H9 (cell line): ENCODE measurements around the gene SYNGR4. TPM values are rescaled to one million over a fixed set of nuclear protein-coding genes. Genes with fewer than 3 reads are reported as not detected.

ENCODE experiments used
- DNase-seq: peaks from one replicate; pipeline ENCODE4 v3.0.0-alpha.2; 2017
- H2AFZ ChIP-seq: one replicate; pipeline ENCODE4 v1.6.1; 2013; ENCODE audit warnings: mild to moderate bottlenecking, low read length, control low read depth, moderate library complexity
- H2AK5ac ChIP-seq: 2 replicates; pipeline ENCODE4 v1.6.1; 2013; ENCODE audit warnings: low read length, control low read depth, mixed read lengths; ENCODE audit not compliant: insufficient read length
- H2BK120ac ChIP-seq: one replicate; pipeline ENCODE4 v1.6.1; 2013; ENCODE audit warnings: low read depth, mild to moderate bottlenecking, low read length, control low read depth, inconsistent platforms; ENCODE audit not compliant: poor library complexity, severe bottlenecking
- H2BK12ac ChIP-seq: 2 replicates; pipeline ENCODE4 v1.6.1; 2013; ENCODE audit warnings: low read length, control low read depth, mixed read lengths, low read depth; ENCODE audit not compliant: insufficient read length
- H2BK15ac ChIP-seq: 2 replicates; pipeline ENCODE4 v1.6.1; 2013; ENCODE audit warnings: low read depth, low read length, control low read depth
- H2BK20ac ChIP-seq: one replicate; pipeline ENCODE4 v1.6.1; 2013; ENCODE audit warnings: low read depth, mild to moderate bottlenecking, low read length, control low read depth, inconsistent platforms; ENCODE audit not compliant: poor library complexity, severe bottlenecking
- H2BK5ac ChIP-seq: 2 replicates; pipeline ENCODE4 v1.6.1; 2013; ENCODE audit warnings: low read length, control low read depth, mixed read lengths; ENCODE audit not compliant: insufficient read length
- H3K14ac ChIP-seq: 2 replicates; pipeline ENCODE4 v1.6.1; 2013; ENCODE audit warnings: low read length, control low read depth; ENCODE audit not compliant: insufficient read depth
- H3K18ac ChIP-seq: 2 replicates; pipeline ENCODE4 v1.6.1; 2013; ENCODE audit warnings: low read depth, mild to moderate bottlenecking, mixed read lengths, low read length, control low read depth; ENCODE audit not compliant: insufficient read length
- H3K23ac ChIP-seq: 2 replicates; pipeline ENCODE4 v1.6.1; 2013; ENCODE audit warnings: low read length, control low read depth, mixed read lengths, low read depth; ENCODE audit not compliant: insufficient read length
- H3K23me2 ChIP-seq: 2 replicates; pipeline ENCODE4 v1.6.1; 2013; ENCODE audit warnings: low read depth, mild to moderate bottlenecking, mixed read lengths, low read length, control low read depth; ENCODE audit not compliant: insufficient read length, poor library complexity, severe bottlenecking
- H3K27ac ChIP-seq: 2 replicates; pipeline ENCODE4 v1.5.1; 2013; ENCODE audit warnings: low read length, control low read depth, mixed read lengths, low read depth; ENCODE audit not compliant: insufficient read length
- H3K27me3 ChIP-seq: 2 replicates; pipeline ENCODE4 v1.6.1; 2013; ENCODE audit warnings: low read length, control low read depth, inconsistent platforms; ENCODE audit not compliant: insufficient read depth
- H3K4ac ChIP-seq: 2 replicates; pipeline ENCODE4 v1.6.1; 2013; ENCODE audit warnings: low read depth, mild to moderate bottlenecking, control low read depth, inconsistent platforms, low read length, moderate library complexity
- H3K4me1 ChIP-seq: 2 replicates; pipeline ENCODE4 v1.6.1; 2013; ENCODE audit warnings: low read length, control low read depth, inconsistent platforms; ENCODE audit not compliant: insufficient read depth
- H3K4me2 ChIP-seq: 2 replicates; pipeline ENCODE4 v1.6.1; 2013; ENCODE audit warnings: low read length, control low read depth, mixed read lengths; ENCODE audit not compliant: insufficient read length, insufficient read depth
- H3K56ac ChIP-seq: 2 replicates; pipeline ENCODE4 v1.6.1; 2013; ENCODE audit warnings: low read depth, mild to moderate bottlenecking, mixed read lengths, low read length, control low read depth; ENCODE audit not compliant: insufficient read length
- H3K79me1 ChIP-seq: 2 replicates; pipeline ENCODE4 v1.6.1; 2013; ENCODE audit warnings: low read depth, mild to moderate bottlenecking, moderate library complexity, low read length, control low read depth, inconsistent platforms; ENCODE audit not compliant: insufficient read depth, poor library complexity, severe bottlenecking
- H3K79me2 ChIP-seq: 2 replicates; pipeline ENCODE4 v1.6.1; 2013; ENCODE audit warnings: low read length, control low read depth, inconsistent platforms; ENCODE audit not compliant: insufficient read depth
- H3K9ac ChIP-seq: 2 replicates; pipeline ENCODE4 v1.6.1; 2013; ENCODE audit warnings: low read length, control low read depth, mixed read lengths; ENCODE audit not compliant: insufficient read length; ENCODE audit errors: extremely low read depth
- H3K9me3 ChIP-seq: one replicate; pipeline ENCODE4 v1.6.1; 2013; ENCODE audit warnings: low read depth, low read length, inconsistent platforms; ENCODE audit not compliant: control insufficient read depth
- H3T11ph ChIP-seq: one replicate; pipeline ENCODE4 v1.6.1; 2013; ENCODE audit warnings: mild to moderate bottlenecking, low read length, control low read depth, inconsistent platforms
- H4K20me1 ChIP-seq: one replicate; pipeline ENCODE4 v1.6.1; 2013; ENCODE audit not compliant: control insufficient read depth, insufficient read length, insufficient read depth
- H4K5ac ChIP-seq: 2 replicates; pipeline ENCODE4 v1.6.1; 2013; ENCODE audit warnings: low read depth, mild to moderate bottlenecking, mixed read lengths, low read length, control low read depth; ENCODE audit not compliant: insufficient read length
- H4K8ac ChIP-seq: replicated peaks from 2 replicates; pipeline ENCODE4 v1.6.1; 2013; ENCODE audit warnings: low read length, control low read depth, mixed read lengths, low read depth; ENCODE audit not compliant: insufficient read length
- H4K91ac ChIP-seq: 2 replicates; pipeline ENCODE4 v1.6.1; 2013; ENCODE audit warnings: low read depth, mild to moderate bottlenecking, moderate library complexity, mixed read lengths, low read length, control low read depth; ENCODE audit not compliant: insufficient read length
- H3K27ac Mint-ChIP-seq, 3 experiments: 2 replicates in 2 of 3; 3 replicates in 1 of 3; pipeline ENCODE4 v1.8.0; 2020 to 2021; ENCODE audit warnings: mixed read lengths in 3 of 3, mild to moderate bottlenecking in 1 of 3, moderate library complexity in 1 of 3
- H3K27me3 Mint-ChIP-seq: 2 replicates; pipeline ENCODE4 v1.8.0; 2021; ENCODE audit warnings: low read depth, mild to moderate bottlenecking, moderate library complexity, mixed read lengths
- H3K36me3 Mint-ChIP-seq, 3 experiments: 2 replicates in 2 of 3; 3 replicates in 1 of 3; pipeline ENCODE4 v1.8.0; 2020 to 2021; ENCODE audit warnings: low read depth in 3 of 3, mixed read lengths in 3 of 3; ENCODE audit not compliant: insufficient read depth in 1 of 3
- H3K4me1 Mint-ChIP-seq, 2 experiments: 2 replicates each; pipeline ENCODE4 v1.8.0; 2020; ENCODE audit warnings: mixed read lengths in 2 of 2
- H3K4me3 Mint-ChIP-seq, 2 experiments: 2 replicates in 1 of 2; 3 replicates in 1 of 2; pipeline ENCODE4 v1.8.0; 2020 to 2021; ENCODE audit warnings: mild to moderate bottlenecking in 2 of 2, mixed read lengths in 2 of 2, moderate library complexity in 1 of 2
- H3K9me3 Mint-ChIP-seq, 2 experiments: 2 replicates in 1 of 2; 3 replicates in 1 of 2; pipeline ENCODE4 v1.8.0; 2020; ENCODE audit warnings: mild to moderate bottlenecking in 2 of 2, mixed read lengths in 2 of 2, moderate library complexity in 1 of 2
- WGBS: extraction: QIAGEN DNeasy Blood & Tissue Kit; methylation state at CpG from one replicate; pipeline ENCODE4 v1.1.7; 2013; ENCODE audit warnings: missing lambda C conversion rate, low lambda C conversion rate, mixed read lengths; ENCODE audit not compliant: insufficient read length; ENCODE audit errors: extremely low coverage; 5-methylcytosine and 5-hydroxymethylcytosine counted together
- total RNA-seq: library from RNA; stranded (reverse); gene quantifications from 2 replicates; pipeline ENCODE4 v1.2.1, GENCODE V29; 2021
- TF ChIP-seq, protein P1 (sequence below): fragments of 200-600 bp; sonication (generic); conservative IDR thresholded peaks from 3 replicates; pipeline ENCODE4 v1.8.0; 2021; ENCODE audit warnings: antibody characterized with exemption, mild to moderate bottlenecking

SYNGR4 gene
- total RNA-seq, 1 experiment from 2014 or later = 0.31 TPM

DNA sequence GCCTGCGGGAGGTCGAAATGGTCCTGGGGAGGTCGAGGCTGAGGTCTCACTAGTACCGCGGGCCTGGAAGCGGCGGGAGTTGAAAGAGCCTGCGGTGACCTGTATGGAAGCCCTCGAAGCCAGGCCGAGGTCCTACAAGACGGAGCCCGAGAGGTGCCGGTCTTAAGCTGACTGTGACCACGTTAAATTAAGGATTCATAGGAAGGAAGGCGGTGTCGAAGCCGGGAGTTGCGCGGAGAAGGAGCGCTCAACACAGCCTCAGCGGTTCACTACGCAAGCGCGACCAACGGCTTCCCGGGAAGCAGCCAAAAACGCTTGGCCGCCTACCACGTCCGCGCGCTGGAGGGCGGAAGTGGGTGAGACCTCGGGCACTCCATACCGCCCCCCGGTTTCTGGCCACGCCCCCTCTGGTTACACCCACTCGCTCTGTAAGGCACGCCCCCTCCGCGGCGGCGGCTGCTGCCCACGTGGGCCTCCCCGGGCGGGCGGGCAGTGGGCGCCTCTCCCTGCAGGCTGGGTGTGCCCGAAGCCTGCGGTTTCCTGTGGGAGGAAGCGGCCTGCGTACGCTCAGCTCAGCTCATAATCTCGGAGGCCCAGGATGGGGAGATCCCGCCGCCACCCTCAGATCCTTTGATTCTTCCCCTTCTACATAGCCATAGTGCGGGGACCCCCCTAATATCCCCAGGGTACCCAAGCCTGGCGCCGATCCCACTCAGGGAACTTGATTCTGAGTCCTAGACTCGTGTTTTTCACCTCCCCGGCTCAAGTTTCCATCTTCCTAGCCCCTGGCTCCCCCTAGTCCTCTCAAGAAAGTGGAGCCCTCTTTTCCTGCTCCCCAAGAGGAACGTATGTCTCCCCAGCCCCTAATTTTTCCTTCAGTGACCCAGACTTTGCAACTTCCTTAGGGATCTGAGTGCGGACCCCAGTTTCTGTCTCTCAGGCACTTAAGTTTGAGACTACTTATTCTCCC is 42.3 kb upstream of the SYNGR4 start:
- Histone ChIP-seq H3K23me2 (peaks cover 11% of the 10 kb centered on the region), H3K9ac (peak overlapping the region; percentile 68), H3K4me1 (no peaks in the 10 kb centered on the region), H3K23ac (no peak overlapping the region), H3K56ac (no peak overlapping the region), H3K79me2 (no peaks in the 10 kb centered on the region), H4K8ac (no peak overlapping the region), H3K14ac (peak overlapping the region; percentile 90), H2AFZ (no peak overlapping the region), H3K4me2 (peak overlapping the region; percentile 53), H4K91ac (no peak overlapping the region), H3K18ac (peak overlapping the region; percentile 78), H2BK15ac (no peak overlapping the region), H3K4ac (no peak overlapping the region), H3K27ac (no peak overlapping the region), H2AK5ac (no peak overlapping the region), H2BK12ac (no peak overlapping the region), H2BK120ac (no peak overlapping the region), H3T11ph (no peak overlapping the region), H4K5ac (no peak overlapping the region), H3K27me3 (no peaks in the 10 kb centered on the region), H3K9me3 (no peaks in the 10 kb centered on the region), H2BK5ac (no peak overlapping the region), H3K79me1 (no peaks in the 10 kb centered on the region), H2BK20ac (no peak overlapping the region), H4K20me1 (no peaks in the 10 kb centered on the region)
- WGBS = no CpG with 5 or more reads among the region's 63 CpGs
- Mint-ChIP-seq H3K4me1 (peaks cover 41 to 62% of the 10 kb centered on the region in 2 experiments), H3K4me3 (peak overlapping the region; percentile 81 to 91), H3K36me3 (no peaks in the 10 kb centered on the region; a peak in 1 of 7 replicates), H3K9me3 (no peaks in the 10 kb centered on the region), H3K27me3 (peaks cover 17% of the 10 kb centered on the region), H3K27ac (peak overlapping the region; percentile 98 to 99 (median 98))
- DNase-seq = peak; percentile 96
- TF ChIP-seq, protein P1, sequence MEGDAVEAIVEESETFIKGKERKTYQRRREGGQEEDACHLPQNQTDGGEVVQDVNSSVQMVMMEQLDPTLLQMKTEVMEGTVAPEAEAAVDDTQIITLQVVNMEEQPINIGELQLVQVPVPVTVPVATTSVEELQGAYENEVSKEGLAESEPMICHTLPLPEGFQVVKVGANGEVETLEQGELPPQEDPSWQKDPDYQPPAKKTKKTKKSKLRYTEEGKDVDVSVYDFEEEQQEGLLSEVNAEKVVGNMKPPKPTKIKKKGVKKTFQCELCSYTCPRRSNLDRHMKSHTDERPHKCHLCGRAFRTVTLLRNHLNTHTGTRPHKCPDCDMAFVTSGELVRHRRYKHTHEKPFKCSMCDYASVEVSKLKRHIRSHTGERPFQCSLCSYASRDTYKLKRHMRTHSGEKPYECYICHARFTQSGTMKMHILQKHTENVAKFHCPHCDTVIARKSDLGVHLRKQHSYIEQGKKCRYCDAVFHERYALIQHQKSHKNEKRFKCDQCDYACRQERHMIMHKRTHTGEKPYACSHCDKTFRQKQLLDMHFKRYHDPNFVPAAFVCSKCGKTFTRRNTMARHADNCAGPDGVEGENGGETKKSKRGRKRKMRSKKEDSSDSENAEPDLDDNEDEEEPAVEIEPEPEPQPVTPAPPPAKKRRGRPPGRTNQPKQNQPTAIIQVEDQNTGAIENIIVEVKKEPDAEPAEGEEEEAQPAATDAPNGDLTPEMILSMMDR = peak; percentile 16; the same call in 2 of the 3 replicates
